T follicular helper cell (primary cell): ENCODE results near the gene UGT2B7.
"Not testable (repeated sequence)": the region's sequence is repeated elsewhere in the genome, so short reads cannot be mapped to it uniquely, and the experiment has no call there.

ENCODE experiments used
- DNase-seq: peaks from one replicate; pipeline ENCODE4 v3.0.0-alpha.2; 2020; ENCODE audit warnings: low read depth

UGT2B7 gene

DNA sequence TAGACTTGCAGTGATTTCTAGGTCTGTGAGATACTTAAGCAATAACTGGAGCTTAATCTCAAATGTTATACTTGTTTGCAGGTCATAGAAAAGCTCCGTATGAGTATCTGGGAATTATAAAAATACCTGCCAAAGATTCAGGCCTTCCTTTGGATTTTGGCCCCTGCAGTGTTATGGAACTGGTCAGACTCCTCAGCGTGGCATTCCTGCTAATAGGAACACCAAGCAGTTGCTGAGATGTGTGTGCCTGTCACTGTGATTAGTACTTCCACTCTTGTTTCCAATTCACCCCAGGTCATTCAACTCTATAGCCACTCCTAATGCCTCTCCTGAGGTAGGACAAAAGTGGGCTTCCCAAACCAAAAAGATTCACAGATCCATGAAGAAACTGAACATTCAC is 7.8 kb upstream of the UGT2B7 start:
- DNase-seq, result no peak

DNA sequence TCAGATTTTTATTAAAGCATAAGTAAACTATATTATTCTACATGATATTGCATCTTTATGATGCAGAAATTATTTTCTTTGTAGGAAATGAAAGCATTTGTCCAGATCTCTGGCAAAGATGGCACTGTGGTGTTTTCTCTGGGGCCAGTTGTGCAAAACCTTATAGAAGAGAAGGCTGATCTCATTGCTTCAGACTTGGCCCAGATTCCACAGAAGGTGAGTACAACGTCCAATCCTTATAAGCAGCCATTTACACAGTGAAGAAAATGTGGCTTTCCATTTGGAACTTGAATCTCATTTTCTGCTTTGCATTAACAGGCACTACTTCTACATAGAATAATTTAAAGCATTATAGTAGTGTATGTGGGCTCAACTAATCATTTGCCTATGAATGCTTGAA is 6.9 kb upstream of the UGT2B7 start:
- no peak for DNase-seq

DNA sequence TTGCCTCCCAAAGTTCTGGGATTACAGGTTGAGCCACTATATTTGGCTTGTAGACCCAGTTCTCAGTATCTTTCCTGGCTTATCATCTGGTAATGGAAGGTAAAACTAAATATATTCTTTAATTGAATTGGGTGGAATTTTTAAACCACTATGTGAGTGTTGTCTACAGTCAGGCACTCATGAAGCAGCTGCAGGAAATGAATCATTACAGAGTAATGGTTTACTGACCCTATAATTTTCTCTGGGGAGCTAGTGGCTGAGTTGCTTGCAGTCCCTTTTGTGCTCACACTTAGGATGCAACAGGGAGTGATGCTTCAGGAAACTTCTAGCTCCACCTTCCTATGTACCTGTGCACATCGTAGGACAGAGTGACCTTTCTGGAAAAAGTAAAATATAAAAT is 4.1 kb upstream of the UGT2B7 start:
- DNase-seq, result no peak

DNA sequence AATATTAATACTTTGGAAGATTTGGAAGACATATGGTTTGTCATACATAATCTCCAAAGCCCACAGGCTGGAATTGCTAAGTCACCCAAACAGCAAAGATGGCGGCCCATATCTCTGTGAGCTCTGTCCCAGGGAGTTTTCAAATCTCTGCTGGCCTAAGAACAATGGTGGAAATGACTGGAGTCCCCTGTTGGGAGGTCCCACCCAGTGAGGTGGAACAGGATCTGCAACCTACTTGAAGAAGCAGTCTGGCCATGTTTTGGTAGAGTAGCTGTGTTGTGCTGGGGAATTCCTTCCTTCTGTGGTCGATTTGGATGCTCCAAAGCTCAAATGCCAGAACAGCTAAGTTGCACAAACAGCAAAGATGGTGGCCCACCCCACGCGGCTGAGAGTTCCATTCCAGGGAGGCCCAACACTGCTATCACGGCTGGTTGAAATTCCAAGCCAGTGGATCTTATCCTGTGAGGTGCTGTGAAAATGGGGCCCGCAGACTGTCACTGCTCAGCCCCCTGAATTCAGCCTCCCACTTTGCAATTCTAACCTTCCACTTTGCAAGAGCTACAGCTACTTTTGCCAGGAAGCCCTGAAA is 3.2 kb upstream of the UGT2B7 start:
- no peak for DNase-seq

DNA sequence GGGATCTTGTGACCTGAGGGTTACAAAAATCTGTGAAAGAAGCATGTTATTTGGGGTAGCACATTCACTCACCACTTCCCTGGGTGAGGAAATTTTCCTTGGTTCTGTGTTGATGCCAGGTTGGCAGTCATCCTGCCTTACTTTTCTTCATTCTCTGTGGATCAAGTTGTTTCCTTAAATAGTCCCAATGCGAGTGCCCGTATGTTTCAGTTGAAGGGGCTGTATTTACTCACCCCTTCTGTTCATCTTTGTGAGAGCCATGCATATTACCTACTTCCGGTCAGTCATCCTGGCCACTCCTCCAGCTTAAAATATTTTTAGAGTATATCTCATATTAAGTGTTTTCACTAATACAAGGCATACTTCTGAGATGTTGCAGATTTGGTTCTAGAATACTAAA is 2.6 kb upstream of the UGT2B7 start:
- no peak for DNase-seq

DNA sequence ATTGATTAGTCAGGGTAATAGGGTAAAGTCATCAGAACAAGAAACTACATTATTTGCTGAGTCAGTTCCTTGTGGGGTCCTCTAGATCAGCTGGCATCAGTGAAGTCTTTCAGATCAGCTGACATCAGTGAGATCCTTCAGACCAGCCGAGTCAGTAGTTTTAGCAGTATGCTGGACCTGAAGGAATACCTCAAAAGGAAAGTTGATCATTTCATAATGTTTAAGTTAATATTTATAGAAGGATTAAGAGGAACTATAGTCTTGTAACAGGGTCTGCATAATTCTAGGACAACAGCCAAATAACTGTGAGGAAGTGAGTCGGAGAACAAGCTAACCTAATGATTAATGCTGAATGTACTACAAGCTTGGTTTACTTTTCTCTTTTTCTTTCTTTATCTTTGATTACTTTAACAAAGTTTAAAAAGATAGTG is 958 bp upstream of the UGT2B7 start:
- DNase-seq, result no peak

DNA sequence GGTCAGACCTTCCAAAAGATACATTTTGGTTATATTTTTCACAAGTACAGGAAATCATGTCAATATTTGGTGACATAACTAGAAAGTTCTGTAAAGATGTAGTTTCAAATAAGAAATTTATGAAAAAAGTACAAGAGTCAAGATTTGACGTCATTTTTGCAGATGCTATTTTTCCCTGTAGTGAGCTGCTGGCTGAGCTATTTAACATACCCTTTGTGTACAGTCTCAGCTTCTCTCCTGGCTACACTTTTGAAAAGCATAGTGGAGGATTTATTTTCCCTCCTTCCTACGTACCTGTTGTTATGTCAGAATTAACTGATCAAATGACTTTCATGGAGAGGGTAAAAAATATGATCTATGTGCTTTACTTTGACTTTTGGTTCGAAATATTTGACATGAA is 536 bp downstream of the UGT2B7 start:
- DNase-seq, result no peak

DNA sequence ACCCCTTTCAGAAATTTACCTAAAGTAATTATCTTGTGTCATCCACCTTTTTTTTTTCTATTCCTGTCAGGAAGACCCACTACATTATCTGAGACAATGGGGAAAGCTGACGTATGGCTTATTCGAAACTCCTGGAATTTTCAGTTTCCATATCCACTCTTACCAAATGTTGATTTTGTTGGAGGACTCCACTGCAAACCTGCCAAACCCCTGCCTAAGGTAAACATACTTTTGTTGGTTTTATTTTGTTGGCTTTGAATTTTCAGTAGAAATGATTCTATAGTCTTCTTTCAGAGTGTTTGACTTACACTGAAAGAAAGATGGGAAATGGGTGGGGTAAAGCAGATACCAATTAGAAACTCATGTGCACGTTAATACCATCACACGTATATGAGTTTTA is 2.2 kb downstream of the UGT2B7 start:
- no peak for DNase-seq

DNA sequence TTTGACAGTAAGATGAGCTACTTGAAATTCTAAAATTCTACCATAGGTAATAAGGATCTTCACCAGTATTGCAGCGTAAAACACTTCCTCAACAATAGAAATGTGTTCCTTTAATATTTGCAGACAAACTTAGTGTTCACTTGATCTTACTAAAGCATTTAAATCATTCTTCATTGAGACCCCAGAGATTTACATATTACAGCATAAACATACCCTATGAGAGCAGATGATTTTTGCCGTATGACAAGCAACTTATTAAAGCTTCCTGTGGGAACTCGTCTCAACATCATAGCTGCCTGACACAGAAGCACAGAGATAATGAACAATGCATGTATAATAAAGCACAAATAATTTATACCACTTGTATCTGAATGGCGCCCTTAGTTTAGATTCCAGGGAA is 3.6 kb downstream of the UGT2B7 start:
- DNase-seq, result no peak

DNA sequence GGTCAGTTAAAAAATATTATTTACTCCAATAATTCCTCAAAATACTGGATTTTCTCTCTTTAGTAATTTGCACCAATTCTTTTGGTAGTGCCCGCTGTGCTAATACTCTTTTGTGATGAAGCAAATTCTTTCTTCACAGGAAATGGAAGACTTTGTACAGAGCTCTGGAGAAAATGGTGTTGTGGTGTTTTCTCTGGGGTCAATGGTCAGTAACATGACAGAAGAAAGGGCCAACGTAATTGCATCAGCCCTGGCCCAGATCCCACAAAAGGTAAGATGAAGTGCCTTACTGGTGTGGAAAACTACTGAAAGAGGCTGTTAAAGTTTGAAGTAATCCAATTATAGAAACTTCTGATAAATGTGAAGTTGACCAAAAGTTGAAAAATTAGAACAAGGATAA is 6.4 kb downstream of the UGT2B7 start:
- not testable (repeated sequence) for DNase-seq

DNA sequence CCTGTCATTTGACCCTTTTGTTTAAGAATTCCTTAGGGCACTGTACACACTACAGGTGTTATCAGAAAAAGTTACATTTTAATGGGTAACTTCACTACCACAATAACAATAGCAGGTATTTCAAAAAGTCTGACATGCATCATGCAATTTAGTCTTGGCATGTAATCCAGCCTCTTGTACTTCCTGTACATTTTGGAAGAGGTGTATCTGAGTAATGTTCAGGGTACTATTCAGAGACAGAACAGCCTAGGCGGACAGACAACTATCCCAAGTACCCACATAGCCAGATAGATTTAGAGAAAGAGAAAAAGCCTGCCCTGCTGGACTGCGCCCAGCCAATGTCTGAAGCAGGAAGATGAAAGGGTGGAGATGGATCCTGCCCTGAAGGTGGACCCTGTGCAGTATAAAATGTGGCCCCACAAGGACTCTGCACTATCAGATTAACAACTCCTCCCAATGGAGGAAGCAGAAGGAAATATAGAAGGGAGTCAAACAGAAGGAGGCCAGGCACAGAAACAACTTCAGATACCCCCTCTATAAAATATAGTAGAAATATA is 8.5 kb downstream of the UGT2B7 start:
- DNase-seq, result no peak

DNA sequence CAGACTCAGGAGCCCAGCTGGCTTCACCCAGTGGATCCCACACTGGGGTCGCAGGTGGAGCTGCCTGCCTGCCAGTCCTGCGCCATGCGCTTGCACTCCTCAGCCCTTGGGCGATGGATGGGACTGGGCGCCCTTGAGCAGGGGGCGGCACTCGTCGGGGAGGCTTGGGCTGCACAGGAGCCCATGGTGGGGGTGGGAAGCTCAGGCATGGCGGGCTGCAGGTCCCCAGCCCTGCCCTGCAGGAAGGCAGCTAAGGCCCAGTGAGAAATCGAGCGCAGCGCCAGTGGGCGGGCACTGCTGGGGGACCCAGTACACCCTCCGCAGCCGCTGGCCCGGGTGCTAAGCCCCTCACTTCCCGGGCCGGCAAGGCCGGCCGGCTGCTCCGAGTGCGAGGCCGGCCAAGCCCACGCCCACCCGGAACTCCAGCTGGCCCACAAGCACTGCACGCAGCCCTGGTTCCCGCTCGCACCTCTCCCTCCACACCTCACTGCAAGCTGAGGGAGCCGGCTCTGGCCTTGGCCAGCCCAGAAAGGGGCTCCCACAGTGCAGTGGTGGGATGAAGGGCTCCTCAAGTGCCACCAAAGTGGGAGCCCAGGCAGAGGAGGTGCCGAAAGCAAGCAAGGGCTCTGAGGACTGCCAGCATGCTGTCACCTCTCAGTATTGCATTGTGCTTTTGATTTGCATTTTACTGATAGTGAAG is 19.0 kb downstream of the UGT2B7 start:
- DNase-seq, result not testable (repeated sequence)

DNA sequence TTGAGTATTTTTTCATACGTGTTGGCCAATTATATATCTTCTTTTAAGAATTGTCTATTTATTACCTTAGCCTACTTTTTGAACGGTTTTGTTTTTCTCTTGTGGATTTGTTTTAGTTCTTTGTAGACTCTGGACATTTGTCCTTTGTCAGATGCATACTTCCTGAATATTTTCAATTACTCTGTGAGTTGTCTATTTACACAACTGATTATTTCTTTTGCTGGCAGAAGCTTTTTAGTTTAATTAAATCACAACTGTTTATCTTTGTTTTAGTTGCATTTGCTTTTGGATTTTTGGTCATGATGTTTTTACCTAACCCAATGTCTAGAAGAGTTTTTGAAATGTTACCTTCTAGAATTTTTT is 19.6 kb downstream of the UGT2B7 start:
- DNase-seq, result no peak

DNA sequence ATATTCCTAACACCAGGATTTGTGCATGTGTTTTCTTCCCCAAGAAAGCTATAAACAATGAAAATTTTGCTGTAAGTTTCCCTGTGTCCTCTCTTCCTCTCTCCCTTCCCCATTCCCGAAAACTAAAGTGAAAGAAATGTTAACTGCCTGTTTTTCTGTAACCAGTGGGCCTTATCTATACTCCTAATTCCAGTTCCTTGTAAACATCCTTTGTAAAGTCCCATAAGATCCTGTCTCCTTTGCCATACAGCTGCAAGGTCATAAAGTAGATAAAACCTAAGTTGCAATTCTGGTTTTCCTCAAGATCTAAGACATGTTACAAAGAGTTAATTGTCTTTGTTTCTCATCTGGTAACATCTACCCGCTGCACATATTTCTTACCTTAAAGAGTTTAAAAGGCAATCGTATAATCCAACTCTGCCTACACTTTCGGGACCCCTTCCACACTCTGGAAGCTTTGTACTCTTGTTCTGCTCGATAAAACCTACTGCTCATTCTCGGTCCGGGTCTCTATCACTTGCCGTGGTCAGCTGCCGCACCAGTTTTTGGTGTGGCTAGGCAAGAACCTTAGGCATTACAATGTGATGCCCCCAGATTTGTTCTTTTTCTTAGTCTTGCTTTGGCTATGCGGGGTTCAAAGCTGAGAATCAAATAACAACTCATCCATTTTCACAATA is 20.5 kb downstream of the UGT2B7 start:
- DNase-seq, result no peak

DNA sequence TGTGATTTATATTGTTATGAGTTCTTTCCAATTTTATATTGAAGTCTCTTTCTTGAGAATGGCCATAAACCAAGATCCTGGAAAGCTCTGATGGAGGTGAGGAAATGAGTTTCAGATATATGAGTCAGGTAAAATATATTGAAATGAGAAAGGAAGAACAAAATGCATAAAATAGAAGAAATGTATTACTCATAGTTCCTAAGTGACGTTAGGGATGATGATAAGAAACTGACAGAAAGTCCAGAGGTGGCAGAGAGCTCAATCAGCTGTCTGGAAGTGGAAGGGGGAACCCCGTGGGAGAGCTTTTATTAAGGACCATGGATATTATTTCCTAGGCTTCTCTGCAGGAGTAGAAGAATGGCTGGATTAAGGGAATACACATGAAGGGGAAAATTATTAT is 24.6 kb downstream of the UGT2B7 start:
- DNase-seq, result no peak

DNA sequence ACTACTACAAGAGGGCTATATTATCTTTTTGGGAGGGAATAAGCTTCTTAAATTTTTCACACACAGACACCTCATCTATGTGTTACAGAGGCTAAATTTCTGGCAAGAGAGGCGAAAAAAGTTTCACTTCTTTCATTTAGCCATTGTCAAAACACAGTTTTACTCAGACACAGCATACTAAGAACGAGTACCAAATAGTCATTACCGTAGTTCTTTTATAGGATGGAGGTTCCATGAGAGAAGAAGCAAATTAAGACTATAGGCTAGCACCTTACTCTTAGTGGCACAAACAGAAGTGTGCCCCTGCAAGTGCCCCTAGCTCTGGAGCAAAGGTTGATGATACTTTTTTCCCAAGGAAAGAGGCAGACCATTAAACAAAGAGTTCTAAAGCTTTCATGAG is 26.2 kb downstream of the UGT2B7 start:
- DNase-seq, result no peak

DNA sequence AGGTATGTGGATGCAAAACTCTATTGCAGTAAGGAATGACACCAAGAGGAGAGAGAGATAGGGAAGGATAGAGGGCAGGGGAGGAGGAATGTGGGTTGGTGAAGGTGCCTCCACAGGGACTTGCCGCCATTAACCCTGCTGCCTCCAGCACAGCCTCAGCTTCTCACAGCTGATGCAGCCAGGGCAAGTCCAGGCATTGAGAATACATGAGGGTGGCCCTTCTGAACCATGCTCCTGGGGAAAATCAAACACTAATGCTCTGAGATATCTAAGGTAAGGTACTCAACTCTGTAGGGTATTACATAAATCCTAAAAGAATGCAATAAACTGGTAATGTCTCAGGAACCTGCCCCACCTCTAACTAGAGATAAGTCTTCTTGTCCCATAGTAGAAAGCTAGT is 28.7 kb downstream of the UGT2B7 start:
- no peak for DNase-seq

DNA sequence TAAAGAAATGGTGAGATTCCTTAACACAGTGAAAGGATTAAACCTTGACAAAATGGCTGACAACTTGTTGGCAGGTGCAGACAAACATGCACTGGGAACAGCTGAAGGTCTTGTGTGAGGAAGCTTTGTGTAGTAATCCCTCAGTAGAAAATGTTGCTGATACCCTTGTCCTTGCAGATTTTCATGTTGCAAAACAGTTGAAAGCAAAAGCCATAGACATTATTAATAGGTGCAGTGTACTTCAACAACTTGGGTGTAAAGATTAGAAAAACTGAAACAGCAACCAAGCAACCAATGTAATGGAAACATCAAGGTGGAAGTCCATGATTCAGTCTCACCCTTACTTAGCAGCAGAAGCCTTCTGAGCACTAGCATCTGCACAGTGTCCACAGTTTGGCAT is 29.8 kb downstream of the UGT2B7 start:
- no peak for DNase-seq

DNA sequence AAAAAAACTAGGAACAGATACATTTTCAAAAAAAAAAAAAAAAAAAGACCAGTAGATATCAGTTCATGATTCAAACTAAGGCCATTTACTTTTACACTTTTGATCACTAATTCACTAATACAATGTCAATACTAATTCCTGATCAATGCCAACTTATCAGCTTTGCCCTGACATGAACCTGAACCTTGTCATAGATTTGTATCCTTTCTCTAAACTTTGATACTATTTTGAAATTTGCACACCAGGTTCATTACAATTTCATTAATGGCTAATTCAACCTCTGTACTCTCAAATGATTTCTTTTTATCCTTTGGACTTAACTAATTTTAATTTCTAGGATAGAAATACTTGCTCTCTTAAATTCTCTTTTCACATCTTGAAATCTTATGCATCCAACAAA is 37.7 kb downstream of the UGT2B7 start:
- DNase-seq, result no peak

DNA sequence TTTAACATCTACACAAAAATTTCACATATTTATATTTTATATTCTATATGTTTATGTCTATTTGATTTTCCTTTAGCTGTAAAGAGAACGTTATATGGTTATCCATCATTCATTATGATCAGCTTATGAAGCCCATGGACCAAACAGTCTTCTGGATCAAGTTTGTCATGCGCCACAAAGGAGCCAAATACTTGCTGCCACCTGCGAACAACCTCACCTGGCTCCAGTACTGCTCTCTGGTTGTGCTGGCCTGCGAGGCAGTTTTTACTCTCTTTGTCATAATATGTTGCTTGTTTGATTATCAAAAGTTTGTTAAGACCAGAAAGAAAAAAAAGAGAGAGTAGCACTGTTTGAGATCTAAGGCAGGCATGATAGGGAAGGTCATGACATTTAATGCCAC is 38.2 kb downstream of the UGT2B7 start:
- DNase-seq, result no peak

DNA sequence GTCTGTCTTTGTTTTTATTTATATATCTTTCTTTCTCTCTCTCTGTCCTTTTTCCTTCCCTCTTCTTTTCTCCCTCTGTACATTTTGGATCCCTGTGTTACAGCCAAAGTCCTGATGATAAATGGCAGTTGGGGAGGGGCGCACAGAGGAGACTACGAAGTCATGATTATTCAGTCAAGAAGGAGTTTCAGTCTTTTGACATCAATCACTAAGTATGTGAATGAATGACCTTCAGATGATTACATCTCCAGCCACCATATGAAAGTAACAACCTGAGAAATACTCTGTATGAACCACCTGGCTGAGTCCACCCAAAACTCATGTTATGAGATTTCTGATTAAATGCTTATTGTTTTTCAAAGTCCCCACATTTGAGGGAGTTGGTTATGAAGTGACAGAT is 45.0 kb downstream of the UGT2B7 start:
- DNase-seq, result no peak

DNA sequence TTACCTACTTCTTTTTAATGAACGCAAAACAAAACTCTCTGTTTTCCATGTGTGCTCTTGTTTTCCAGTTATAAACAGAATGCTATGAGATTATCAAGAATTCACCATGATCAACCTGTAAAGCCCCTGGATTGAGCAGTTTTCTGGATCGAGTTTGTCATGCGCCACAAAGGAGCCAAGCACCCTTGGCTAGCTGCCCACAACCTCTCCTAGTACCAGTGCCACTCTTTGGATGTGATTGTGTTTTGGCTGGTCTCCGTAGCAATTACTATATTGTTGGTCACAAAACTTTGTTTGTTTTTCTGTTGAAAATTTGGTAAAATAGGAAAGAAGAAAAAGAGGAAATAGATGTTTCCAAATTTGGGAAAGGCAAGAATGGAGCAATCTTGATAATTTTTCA is 51.1 kb downstream of the UGT2B7 start:
- no peak for DNase-seq

DNA sequence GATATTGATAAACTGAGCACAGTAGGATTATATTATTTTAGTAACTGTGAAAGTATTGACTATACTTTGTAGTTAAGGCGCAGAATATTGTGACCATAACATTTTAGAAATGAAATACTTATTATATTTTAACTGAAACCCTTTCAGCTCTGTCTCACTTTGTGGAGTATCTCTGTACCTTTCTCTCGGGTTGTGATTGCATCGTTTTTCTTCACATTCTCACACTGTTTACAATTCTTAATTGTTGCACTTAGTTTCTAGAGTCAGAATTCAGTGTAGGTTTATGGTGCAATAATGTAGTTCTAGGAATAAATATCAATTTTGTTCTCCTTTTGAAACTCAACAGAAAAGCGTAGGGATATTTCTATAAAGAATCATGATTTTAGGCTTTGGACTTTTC is 57.7 kb downstream of the UGT2B7 start:
- no peak for DNase-seq
